A549 (cell line): ENCODE results near the gene MINDY4. TPM values are rescaled to one million over a fixed set of nuclear protein-coding genes. Genes with fewer than 3 reads are reported as not detected.

Experiments
- ATAC-seq, 2 experiments: fragments of 200-7000 bp in 1 of 2; fragments of >200 bp in 1 of 2; cut with Nextera tagmentation in 1 of 2; cut with Tn5 transposase in 1 of 2; 3 replicates each; pipeline versions ENCODE4 v1.8.0 to v1.9.1; 2018 to 2020; ENCODE audit warnings: mild to moderate bottlenecking in 1 of 2, moderate library complexity in 1 of 2
- CTCF ChIA-PET: fragments of 300-600 bp; sonication (Branson Sonifier 250); formaldehyde crosslinking; extraction: SDS; loops from one replicate; lab custom pipeline; 2021; ENCODE audit warnings: antibody characterized with exemption, inconsistent platforms; lab: Yijun Ruan, JAX
- POLR2A ChIA-PET: fragments of 350-600 bp; formaldehyde crosslinking; extraction: SDS; loops from one replicate; lab custom pipeline; 2021; ENCODE audit warnings: antibody characterized with exemption, inconsistent platforms; lab: Yijun Ruan, JAX
- DNase-seq, 2 experiments: peaks; one replicate each; pipeline versions ENCODE4 v3.0.0 to v3.0.0-alpha.2; 2011 to 2016; ENCODE audit warnings: low read depth in 1 of 2, low spot score in 1 of 2
- FAIRE-seq: peaks from 2 replicates; lab custom pipeline; 2011; peaks lifted over from hg19 to GRCh38; lab: Jason Lieb, UNC
- H3K27ac ChIP-seq, 2 experiments: fragments of >200 bp; sonication (Bioruptor Twin); formaldehyde crosslinking; 3 replicates each; pipeline ENCODE4 v1.5.1; 2016 to 2017
- H3K4me1 ChIP-seq: fragments of >200 bp; sonication (Bioruptor Twin); formaldehyde crosslinking; 3 replicates; pipeline ENCODE4 v1.6.1; 2016
- H3K4me2 ChIP-seq: fragments of >200 bp; sonication (Bioruptor Twin); formaldehyde crosslinking; 3 replicates; pipeline ENCODE4 v1.6.1; 2016
- H3K4me3 ChIP-seq: fragments of >200 bp; sonication (Bioruptor Twin); formaldehyde crosslinking; 3 replicates; pipeline ENCODE4 v1.5.1; 2016
- H3K9me3 ChIP-seq: fragments of >200 bp; sonication (Bioruptor Twin); formaldehyde crosslinking; 3 replicates; pipeline ENCODE4 v1.6.1; 2016
- ATOH8 ChIP-seq: fragments of 250-450 bp; sonication (Bioruptor Pico); IDR thresholded peaks from 2 replicates; pipeline ENCODE4 v1.5.0; 2020; ENCODE audit warnings: low read depth, mild to moderate bottlenecking, moderate library complexity
- BCL3 ChIP-seq: fragments of >200 bp; sonication (Bioruptor Twin); formaldehyde crosslinking; IDR thresholded peaks from 3 replicates; pipeline ENCODE4 v1.6.1; 2016
- BHLHE40 ChIP-seq: IDR thresholded peaks from 2 replicates; pipeline ENCODE4 v1.6.1; 2012; ENCODE audit warnings: low read depth, low read length, inconsistent platforms
- CHD2 ChIP-seq: fragments of 150-350 bp; IDR thresholded peaks from 2 replicates; pipeline ENCODE4 v1.6.1; 2014; ENCODE audit warnings: low read length; ENCODE audit not compliant: partially characterized antibody
- CHD4 ChIP-seq: fragments of 200-600 bp; sonication (generic); IDR thresholded peaks from 2 replicates; pipeline ENCODE4 v1.6.1; 2016; ENCODE audit warnings: antibody characterized with exemption, mild to moderate bottlenecking, borderline replicate concordance
- CTCF ChIP-seq: fragments of >200 bp; sonication (Bioruptor Twin); formaldehyde crosslinking; IDR thresholded peaks from 3 replicates; pipeline ENCODE4 v1.5.1; 2016
- EHF ChIP-seq: fragments of 250-450 bp; sonication (Bioruptor Pico); IDR thresholded peaks from 2 replicates; pipeline ENCODE4 v1.5.0; 2020; ENCODE audit warnings: mild to moderate bottlenecking
- ESRRA ChIP-seq: fragments of 150-350 bp; IDR thresholded peaks from 2 replicates; pipeline ENCODE4 v1.6.1; 2014; ENCODE audit warnings: mild to moderate bottlenecking, low read length, borderline replicate concordance
- FOSL2 ChIP-seq, 2 experiments: fragments of 450-650 bp in 1 of 2; fragments of >200 bp in 1 of 2; sonication (Bioruptor Twin) in 1 of 2; formaldehyde crosslinking; IDR thresholded peaks; 2 replicates each; pipeline versions ENCODE4 v1.5.0 to v1.6.1; 2016 to 2020; ENCODE audit warnings: mild to moderate bottlenecking in 1 of 2, moderate library complexity in 1 of 2
- FOXS1 ChIP-seq: fragments of 250-450 bp; sonication (Bioruptor Pico); IDR thresholded peaks from 2 replicates; pipeline ENCODE4 v1.5.0; 2020; ENCODE audit warnings: mild to moderate bottlenecking, moderate library complexity
- HDAC2 ChIP-seq: fragments of 200-600 bp; sonication (generic); IDR thresholded peaks from 2 replicates; pipeline ENCODE4 v1.6.1; 2016
- HES2 ChIP-seq: fragments of >200 bp; sonication (Bioruptor Twin); formaldehyde crosslinking; IDR thresholded peaks from 2 replicates; pipeline ENCODE4 v1.6.1; 2016
- HEYL ChIP-seq: fragments of 250-450 bp; sonication (Bioruptor Pico); IDR thresholded peaks from 2 replicates; pipeline ENCODE4 v1.8.0; 2021; ENCODE audit warnings: mild to moderate bottlenecking, moderate library complexity
- HOXA7 ChIP-seq: fragments of 250-450 bp; sonication (Bioruptor Pico); IDR thresholded peaks from 2 replicates; pipeline ENCODE4 v1.5.0; 2020; ENCODE audit warnings: mild to moderate bottlenecking, moderate library complexity
- HOXB5 ChIP-seq: fragments of 250-450 bp; sonication (Bioruptor Pico); IDR thresholded peaks from 2 replicates; pipeline ENCODE4 v1.5.0; 2020; ENCODE audit warnings: mild to moderate bottlenecking, moderate library complexity
- JUN ChIP-seq, 2 experiments: fragments of >200 bp; sonication (Bioruptor Twin); formaldehyde crosslinking; IDR thresholded peaks; 2 replicates in 1 of 2; 3 replicates in 1 of 2; pipeline ENCODE4 v1.6.1; 2016 to 2017
- JUNB ChIP-seq: fragments of >200 bp; sonication (Bioruptor Twin); formaldehyde crosslinking; IDR thresholded peaks from 2 replicates; pipeline ENCODE4 v1.6.1; 2016
- KDM1A ChIP-seq: fragments of 200-600 bp; sonication (generic); IDR thresholded peaks from 2 replicates; pipeline ENCODE4 v1.6.1; 2016; ENCODE audit warnings: low read depth, mild to moderate bottlenecking
- NPAS2 ChIP-seq: fragments of 250-450 bp; sonication (Bioruptor Pico); IDR thresholded peaks from 2 replicates; pipeline ENCODE4 v1.8.0; 2022; ENCODE audit warnings: mild to moderate bottlenecking, moderate library complexity, borderline replicate concordance
- NR3C1 ChIP-seq: fragments of >200 bp; sonication (Bioruptor Twin); formaldehyde crosslinking; IDR thresholded peaks from 3 replicates; pipeline ENCODE4 v1.6.1; 2017
- PBX3 ChIP-seq: IDR thresholded peaks from 2 replicates; pipeline ENCODE4 v1.6.1; 2012
- PHF8 ChIP-seq: fragments of 200-600 bp; sonication (generic); IDR thresholded peaks from 2 replicates; pipeline ENCODE4 v1.6.1; 2016; ENCODE audit warnings: low read depth, mild to moderate bottlenecking, antibody characterized with exemption, moderate library complexity, borderline replicate concordance
- RAD21 ChIP-seq, 2 experiments: fragments of >200 bp in 1 of 2; sonication (Bioruptor Twin) in 1 of 2; formaldehyde crosslinking in 1 of 2; IDR thresholded peaks in 1 of 2; conservative IDR thresholded peaks in 1 of 2; 2 replicates in 1 of 2; 3 replicates in 1 of 2; pipeline ENCODE4 v1.6.1; 2012 to 2018; ENCODE audit warnings: inconsistent platforms in 1 of 2
- RARB ChIP-seq: fragments of 250-450 bp; sonication (Bioruptor Pico); IDR thresholded peaks from 2 replicates; pipeline ENCODE4 v1.8.0; 2021; ENCODE audit warnings: mild to moderate bottlenecking, moderate library complexity
- REST ChIP-seq: fragments of 200-600 bp; sonication (generic); IDR thresholded peaks from 2 replicates; pipeline ENCODE4 v1.6.1; 2016; ENCODE audit warnings: antibody characterized with exemption, mild to moderate bottlenecking, moderate library complexity
- RFX5 ChIP-seq: fragments of 450-650 bp; IDR thresholded peaks from 2 replicates; pipeline ENCODE4 v1.7.1; 2014; ENCODE audit warnings: antibody characterized with exemption, mild to moderate bottlenecking, moderate library complexity
- TFCP2L1 ChIP-seq: fragments of 250-450 bp; sonication (Bioruptor Pico); IDR thresholded peaks from 2 replicates; pipeline ENCODE4 v1.5.0; 2021; ENCODE audit warnings: mild to moderate bottlenecking
- ZSCAN20 ChIP-seq: fragments of 250-450 bp; sonication (Bioruptor Pico); IDR thresholded peaks from 2 replicates; pipeline ENCODE4 v1.8.0; 2022; ENCODE audit warnings: mild to moderate bottlenecking, moderate library complexity
- WGBS: methylation state at CpG from one replicate; pipeline ENCODE4 v1.1.6; 2017; ENCODE audit errors: missing lambda C conversion rate; 5-methylcytosine and 5-hydroxymethylcytosine counted together
- polyA plus RNA-seq, 4 experiments: library from polyadenylated mRNA; depleted of rRNA in 3 of 4; stranded (reverse); fragments of >200 nt; fragmentation: RNase III in 1 of 4; extraction: RNeasy Plus Mini Kit Qiagen cat#74134 plus additional on column Dnase treatment in 1 of 4; gene quantifications; 2 replicates in 3 of 4; 3 replicates in 1 of 4; pipeline ENCODE4 v1.2.3, GENCODE V29; 2011 to 2017

MINDY4 gene
- polyA plus RNA-seq, 2 of the 4 experiments (the other 2 are of a cell fraction), result 1.8 to 3.6 TPM

GRCh38 chr7:30881448-30881847 lies 110.2 kb downstream of the MINDY4 start:
- Histone ChIP-seq H3K27ac (no peak overlapping the region), H3K4me3 (no peak overlapping the region), H3K9me3 (no peaks in the 10 kb centered on the region), H3K4me1 (no peaks in the 10 kb centered on the region)
- FAIRE-seq (no peak), ATAC-seq (no peak)
- POLR2A ChIA-PET, result no interaction called here
- TF ChIP-seq HOXB5 (CRISPR knock-in tag) (no peak), ATOH8 (CRISPR knock-in tag) (no peak), REST (no peak), CTCF (no peak), EHF (CRISPR knock-in tag) (no peak), HOXA7 (no peak), PHF8 (no peak), HEYL (no peak), HES2 (no peak), HDAC2 (no peak), KDM1A (no peak), JUNB (no peak), RARB (no peak), TFCP2L1 (no peak)
- TF ChIP-seq, all 56 proteins: peak for 0
- 87% methylated on average over 7 of the region's 7 CpGs for WGBS
- no peak overlapping the region for H3K4me2 ChIP-seq
- CTCF ChIA-PET, result interaction anchor here (0.9 kb wide), 1 partner anchor 20 kb away, joined by 3 read pairs; no protein-coding TSS in a partner anchor
- no peak for DNase-seq

GRCh38 chr7:30884881-30885280 lies 113.7 kb downstream of the MINDY4 start:
- H3K4me3 ChIP-seq, result no peak overlapping the region
- ChIA-PET CTCF (interaction anchor here (0.7 to 1.4 kb wide), 2 partner anchors 32 to 83 kb away, joined by 3 read pairs; no protein-coding TSS in a partner anchor), POLR2A (no interaction called here)
- no peak for ATAC-seq
- FAIRE-seq, result no peak
- no peak overlapping the region for H3K27ac ChIP-seq
- no peak overlapping the region for H3K4me2 ChIP-seq
- H3K9me3 ChIP-seq, result no peaks in the 10 kb centered on the region
- H3K4me1 ChIP-seq, result no peaks in the 10 kb centered on the region
- TF ChIP-seq JUN (IDR thresholded peaks at IDR 0.05) (no peak), TFCP2L1 (no peak), CHD2 (no peak), EHF (CRISPR knock-in tag) (no peak), HDAC2 (no peak), JUNB (no peak), BCL3 (no peak), RFX5 (no peak), ESRRA (no peak), FOXS1 (CRISPR knock-in tag) (no peak), NPAS2 (no peak), FOSL2 (IDR thresholded peaks at IDR 0.05) (no peak), FOSL2 (CRISPR knock-in tag; IDR thresholded peaks at IDR 0.05) (no peak), NR3C1 (no peak), PBX3 (no peak), CHD4 (no peak), HOXA7 (no peak), BHLHE40 (no peak), PHF8 (no peak), ZSCAN20 (no peak), RAD21 (conservative IDR thresholded peaks at IDR 0.05 in 1 of 2, IDR thresholded peaks at IDR 0.05 in 1 of 2) (no peak)
- DNase-seq, result no peak
